ENCODE measurements around the gene KMT2A. TPM values are rescaled to one million over a fixed set of nuclear protein-coding genes. Genes with fewer than 3 reads are reported as not detected.

KMT2A gene
- total RNA-seq, 4 donors from 2014 or later: 39.3 to 84.8 (median 51.9) TPM

DNA sequence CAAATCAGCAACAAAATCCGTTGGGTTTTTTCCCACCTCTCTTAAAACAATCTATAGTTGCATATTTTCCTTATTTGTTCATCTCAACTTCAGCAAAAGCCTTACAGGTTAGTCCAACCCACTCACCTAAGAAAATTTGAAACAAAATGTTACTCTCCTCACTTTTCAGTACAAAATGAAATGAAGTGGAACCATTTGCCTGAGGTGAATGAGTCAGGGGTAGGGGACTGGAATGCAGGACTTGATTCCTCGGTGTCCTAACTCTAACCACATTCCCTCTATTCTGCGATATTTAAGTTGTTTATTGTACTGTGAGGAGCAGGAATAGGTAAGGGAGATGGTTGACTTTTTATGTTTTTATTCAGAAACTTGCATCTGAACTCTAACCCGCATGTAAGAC is 18.5 kb upstream of the KMT2A start:
- ATAC-seq (ENCODE audit: low FRiP score): no peak

DNA sequence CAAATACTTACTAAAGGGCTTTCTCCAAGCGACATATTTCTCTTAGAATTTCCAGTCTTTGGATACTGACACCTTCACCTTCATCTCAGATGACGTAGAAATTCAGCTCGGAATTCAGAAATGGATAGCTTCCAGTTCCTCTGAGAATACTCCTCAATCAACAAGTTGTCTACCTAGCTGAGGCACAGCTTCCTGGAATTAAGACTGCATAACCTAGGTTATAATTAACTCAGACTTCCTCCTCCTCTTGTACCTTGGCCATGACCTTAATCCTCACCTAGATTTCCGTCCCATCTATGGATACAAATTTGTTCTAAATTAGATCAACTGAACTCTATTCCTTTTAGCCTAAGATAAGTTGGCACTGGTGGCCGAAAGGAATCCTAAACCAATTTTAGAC is 17.5 kb upstream of the KMT2A start:
- no peak for DNase-seq (ENCODE audit: low spot score)
- ATAC-seq (ENCODE audit: low FRiP score): peak; percentile 37
- TF ChIP-seq, protein P1, sequence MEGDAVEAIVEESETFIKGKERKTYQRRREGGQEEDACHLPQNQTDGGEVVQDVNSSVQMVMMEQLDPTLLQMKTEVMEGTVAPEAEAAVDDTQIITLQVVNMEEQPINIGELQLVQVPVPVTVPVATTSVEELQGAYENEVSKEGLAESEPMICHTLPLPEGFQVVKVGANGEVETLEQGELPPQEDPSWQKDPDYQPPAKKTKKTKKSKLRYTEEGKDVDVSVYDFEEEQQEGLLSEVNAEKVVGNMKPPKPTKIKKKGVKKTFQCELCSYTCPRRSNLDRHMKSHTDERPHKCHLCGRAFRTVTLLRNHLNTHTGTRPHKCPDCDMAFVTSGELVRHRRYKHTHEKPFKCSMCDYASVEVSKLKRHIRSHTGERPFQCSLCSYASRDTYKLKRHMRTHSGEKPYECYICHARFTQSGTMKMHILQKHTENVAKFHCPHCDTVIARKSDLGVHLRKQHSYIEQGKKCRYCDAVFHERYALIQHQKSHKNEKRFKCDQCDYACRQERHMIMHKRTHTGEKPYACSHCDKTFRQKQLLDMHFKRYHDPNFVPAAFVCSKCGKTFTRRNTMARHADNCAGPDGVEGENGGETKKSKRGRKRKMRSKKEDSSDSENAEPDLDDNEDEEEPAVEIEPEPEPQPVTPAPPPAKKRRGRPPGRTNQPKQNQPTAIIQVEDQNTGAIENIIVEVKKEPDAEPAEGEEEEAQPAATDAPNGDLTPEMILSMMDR (IDR thresholded peaks at IDR 0.05): no peak

More for the DNA sequence above, 18.5 kb upstream of the KMT2A start:
- no peak for DNase-seq (ENCODE audit: low spot score)
- TF ChIP-seq, protein P1 (IDR thresholded peaks at IDR 0.05): no peak

DNA sequence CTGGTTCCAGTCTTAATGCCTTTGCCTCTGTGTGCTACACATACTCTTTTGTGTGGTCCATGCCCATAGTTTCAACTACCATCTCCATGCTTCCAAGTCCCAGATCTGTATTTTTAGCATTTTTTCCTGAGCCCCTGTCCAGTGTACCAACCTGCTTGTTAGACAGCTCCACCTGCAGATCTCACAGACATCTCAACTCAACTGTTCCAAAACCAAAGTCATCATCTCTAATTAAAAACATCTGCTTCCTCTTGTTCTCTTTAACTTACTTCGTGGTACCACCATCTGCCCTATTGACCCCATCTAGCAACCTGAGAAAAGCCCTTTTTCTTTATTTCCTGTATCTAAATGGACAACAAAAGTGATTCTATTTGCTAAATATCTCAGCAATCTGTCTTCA is 8.6 kb upstream of the KMT2A start:
- no peak for DNase-seq (ENCODE audit: low spot score)
- ATAC-seq (ENCODE audit: low FRiP score): no peak
- TF ChIP-seq, protein P1 (IDR thresholded peaks at IDR 0.05): no peak

DNA sequence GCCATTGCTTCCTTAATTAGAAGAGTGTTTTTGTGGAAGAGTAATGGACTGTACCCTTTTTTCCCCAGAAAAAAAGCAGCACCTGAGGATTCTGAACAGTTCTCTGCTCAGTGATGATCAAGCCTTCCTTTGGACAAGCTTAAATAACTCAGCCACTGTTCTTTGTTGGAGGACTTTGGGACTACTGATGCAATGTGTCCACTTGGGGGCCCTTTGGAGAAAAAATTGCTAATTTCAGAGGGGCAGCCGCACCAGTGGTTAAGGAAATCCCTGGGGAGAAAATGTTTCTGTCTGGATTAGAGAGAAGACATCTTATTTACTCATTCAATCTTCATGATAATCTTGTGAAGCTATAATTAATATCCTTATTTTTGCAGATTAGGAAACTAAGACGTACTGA is 5.3 kb upstream of the KMT2A start:
- ATAC-seq (ENCODE audit: low FRiP score) (no peak), DNase-seq (ENCODE audit: low spot score) (no peak)
- TF ChIP-seq, protein P1 (IDR thresholded peaks at IDR 0.05): no peak

DNA sequence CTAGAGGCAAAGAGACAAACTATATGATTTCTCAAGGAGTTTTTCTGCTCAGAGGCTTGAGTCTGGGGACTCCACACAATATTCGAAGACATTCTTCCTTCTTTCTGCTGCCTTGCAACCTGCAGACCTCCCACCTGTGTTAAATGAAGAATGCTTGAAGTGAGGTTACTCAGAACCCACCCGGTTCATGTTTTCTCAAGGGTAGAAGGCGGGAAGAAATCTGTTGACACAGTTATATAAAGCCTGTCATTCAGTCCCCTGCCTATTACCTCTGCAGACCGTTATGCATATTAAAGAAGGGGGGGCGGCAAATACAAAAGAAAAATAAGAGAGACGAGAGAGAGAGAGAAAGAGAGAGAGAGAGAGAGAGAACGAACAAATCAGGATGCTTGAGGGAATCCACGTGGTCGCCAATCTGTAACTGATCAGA is 2.2 kb upstream of the KMT2A start:
- TF ChIP-seq, protein P1 (IDR thresholded peaks at IDR 0.05): no peak
- DNase-seq (ENCODE audit: low spot score) (no peak), ATAC-seq (ENCODE audit: low FRiP score) (no peak)

DNA sequence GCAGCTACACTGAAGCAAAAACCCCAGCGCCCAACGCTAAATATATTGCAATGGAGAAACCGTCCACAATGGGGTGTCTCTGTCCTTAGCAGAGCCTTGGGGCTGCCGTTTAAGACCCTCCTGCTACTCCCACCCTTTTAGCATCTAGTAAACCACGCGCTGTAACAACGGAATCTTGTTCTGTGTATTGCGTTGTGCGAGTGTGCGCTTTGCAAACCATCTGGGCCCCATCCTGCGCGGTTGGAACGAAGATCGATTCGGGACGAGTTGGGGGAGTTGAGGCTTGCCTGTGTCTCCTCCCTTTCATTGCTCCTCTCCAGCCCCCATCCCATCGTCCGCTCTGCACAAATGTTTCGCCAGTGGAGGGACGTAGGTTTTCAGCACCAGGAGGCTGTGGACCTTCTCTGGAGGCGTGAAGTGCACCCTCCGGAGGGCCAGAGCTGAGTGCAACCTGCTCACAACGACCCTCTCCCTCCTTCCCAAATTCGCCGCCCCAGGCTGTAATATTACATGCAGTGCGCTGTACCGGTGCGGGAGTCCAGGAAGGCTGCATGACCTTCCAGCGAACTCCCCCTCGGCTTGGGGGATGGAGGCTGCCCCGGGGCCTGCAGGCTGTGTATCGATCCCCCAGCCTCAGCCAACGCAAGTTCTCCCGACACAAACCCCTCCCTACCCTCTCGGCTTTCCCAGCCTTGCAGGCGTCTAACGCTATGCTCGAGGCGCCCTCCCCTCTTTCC is 1.6 kb upstream of the KMT2A start:
- DNase-seq (ENCODE audit: low spot score) (no peak), ATAC-seq (ENCODE audit: low FRiP score) (no peak)
- TF ChIP-seq, protein P1 (IDR thresholded peaks at IDR 0.05): no peak

DNA sequence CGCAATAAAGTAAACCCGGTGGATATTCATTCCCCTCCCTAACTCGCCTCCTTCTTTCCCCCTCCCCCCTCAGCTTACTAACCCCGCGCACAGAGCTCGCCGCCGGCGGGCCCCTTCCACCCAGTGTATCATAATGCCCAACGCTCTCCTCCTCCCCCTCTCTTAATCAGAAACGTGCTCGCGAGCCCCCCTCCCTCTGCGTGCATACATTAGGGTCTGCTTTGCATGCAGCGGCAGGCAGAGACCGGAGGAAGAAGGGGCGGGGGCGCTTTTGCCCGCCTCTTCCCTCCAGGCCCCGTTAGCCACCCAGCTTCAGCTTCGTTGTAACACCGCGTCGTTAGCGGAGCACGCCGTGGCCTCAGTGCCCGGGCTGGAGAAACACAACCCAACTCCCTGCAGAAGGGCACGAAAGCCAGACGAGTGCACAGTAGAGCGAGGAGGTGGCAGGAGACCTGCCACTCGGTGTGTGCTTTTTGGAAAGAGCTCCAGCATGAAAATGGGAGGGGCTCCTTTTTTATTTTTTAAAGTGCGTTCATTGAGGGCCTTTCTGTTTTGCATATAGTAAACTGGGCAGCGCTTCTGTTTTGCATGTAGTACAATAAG is 901 bp upstream of the KMT2A start:
- peak; percentile 23 for DNase-seq (ENCODE audit: low spot score)
- TF ChIP-seq, protein P1 (IDR thresholded peaks at IDR 0.05): no peak
- ATAC-seq (ENCODE audit: low FRiP score): no peak
